Central memory CD8-positive, alpha-beta T cell (primary cell): ENCODE results near the gene BMP2.

Experiments
- ATAC-seq: fragments of 150-1000 bp; cut with Tn5 transposase; replicated peaks from 2 replicates; pipeline ENCODE4 v1.10.0; 2022; ENCODE audit warnings: mild to moderate bottlenecking, moderate FRiP score, moderate number of reproducible peaks; ENCODE audit not compliant: poor library complexity, severe bottlenecking; ENCODE audit errors: extremely low read depth
- DNase-seq, 2 donors: peaks; one replicate each; pipeline ENCODE4 v3.0.0; 2021; ENCODE audit warnings: low spot score in 2 of 2
- H3K27ac Mint-ChIP-seq: one replicate; pipeline ENCODE4 v1.8.0; 2022; ENCODE audit warnings: low read depth, mild to moderate bottlenecking, moderate library complexity, mixed read lengths
- H3K27me3 Mint-ChIP-seq: one replicate; pipeline ENCODE4 v1.8.0; 2022; ENCODE audit warnings: mixed read lengths
- H3K36me3 Mint-ChIP-seq: one replicate; pipeline ENCODE4 v1.8.0; 2022; ENCODE audit warnings: mild to moderate bottlenecking, moderate library complexity, mixed read lengths; ENCODE audit not compliant: insufficient read depth
- H3K4me1 Mint-ChIP-seq: one replicate; pipeline ENCODE4 v1.8.0; 2022; ENCODE audit warnings: mixed read lengths
- H3K4me3 Mint-ChIP-seq: one replicate; pipeline ENCODE4 v1.8.0; 2022; ENCODE audit warnings: mild to moderate bottlenecking, moderate library complexity, mixed read lengths
- H3K9me3 Mint-ChIP-seq: one replicate; pipeline ENCODE4 v1.8.0; 2022; ENCODE audit warnings: mixed read lengths

Gene BMP2

DNA sequence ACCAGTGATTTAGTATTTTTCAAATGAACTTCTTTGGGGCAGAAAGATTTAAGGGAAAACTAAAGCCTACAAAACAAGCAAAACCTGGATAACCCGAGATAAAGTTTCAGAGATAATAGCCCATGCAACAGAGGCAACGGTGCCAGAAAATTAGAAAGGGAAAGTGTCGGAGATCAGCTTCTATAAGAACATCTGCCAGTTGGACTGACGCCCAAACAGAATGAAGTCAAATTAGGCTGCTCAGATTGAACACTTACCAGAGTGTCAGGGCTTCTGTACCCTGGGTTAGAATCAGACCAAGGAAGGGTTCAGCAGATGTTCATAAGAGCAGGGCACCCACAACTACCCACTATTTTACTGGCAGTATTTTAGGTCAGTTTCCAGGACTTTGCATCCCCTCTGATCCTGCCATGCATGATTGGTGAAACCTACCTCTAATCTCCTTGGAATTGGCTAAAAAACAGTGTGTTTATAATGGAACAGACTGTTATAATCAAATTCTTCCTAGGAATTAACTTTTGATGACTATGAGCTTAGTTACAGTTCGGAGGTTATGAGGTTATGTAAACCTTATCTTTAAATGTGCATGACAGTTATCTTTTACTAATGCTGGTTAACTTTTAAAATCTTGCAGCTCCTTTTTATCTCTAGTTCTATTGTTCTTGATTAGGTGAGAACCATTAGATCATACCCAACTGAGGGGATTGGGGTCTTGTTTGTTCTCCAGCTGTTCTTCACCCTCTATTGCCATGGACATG, 13.1 kb downstream of the BMP2 start:
- Mint-ChIP-seq H3K36me3 (no peaks in the 10 kb centered on the region), H3K9me3 (no peaks in the 10 kb centered on the region), H3K4me3 (no peak overlapping the region), H3K27ac (no peak overlapping the region), H3K4me1 (no peaks in the 10 kb centered on the region), H3K27me3 (no peaks in the 10 kb centered on the region)
- DNase-seq (no peak), ATAC-seq (no peak)

DNA sequence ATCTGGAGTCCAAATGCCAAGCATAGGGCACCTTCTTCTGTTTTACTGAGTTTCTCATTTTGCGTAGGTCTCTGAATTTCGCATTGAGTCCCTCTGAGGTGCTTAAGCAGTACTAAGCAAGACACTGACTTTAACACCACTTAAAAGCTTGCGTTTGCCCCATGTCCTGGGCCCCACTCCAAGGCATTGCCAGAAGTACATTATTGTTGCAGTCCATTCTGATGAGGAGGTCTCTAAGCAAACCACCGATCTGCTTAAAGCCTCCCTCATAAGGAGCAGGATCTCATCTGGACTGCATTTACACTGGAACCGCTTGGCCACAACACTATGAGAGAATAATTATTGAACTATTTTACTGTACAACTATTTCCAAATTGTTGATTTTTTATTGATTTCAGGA, 16.3 kb downstream of the BMP2 start:
- H3K27me3 Mint-ChIP-seq: no peaks in the 10 kb centered on the region
- H3K27ac Mint-ChIP-seq: no peak overlapping the region
- DNase-seq (no peak), ATAC-seq (no peak)
- H3K36me3 Mint-ChIP-seq: no peaks in the 10 kb centered on the region
- no peaks in the 10 kb centered on the region for H3K4me1 Mint-ChIP-seq
- H3K9me3 Mint-ChIP-seq: peaks cover 5% of the 10 kb centered on the region
- no peak overlapping the region for H3K4me3 Mint-ChIP-seq

DNA sequence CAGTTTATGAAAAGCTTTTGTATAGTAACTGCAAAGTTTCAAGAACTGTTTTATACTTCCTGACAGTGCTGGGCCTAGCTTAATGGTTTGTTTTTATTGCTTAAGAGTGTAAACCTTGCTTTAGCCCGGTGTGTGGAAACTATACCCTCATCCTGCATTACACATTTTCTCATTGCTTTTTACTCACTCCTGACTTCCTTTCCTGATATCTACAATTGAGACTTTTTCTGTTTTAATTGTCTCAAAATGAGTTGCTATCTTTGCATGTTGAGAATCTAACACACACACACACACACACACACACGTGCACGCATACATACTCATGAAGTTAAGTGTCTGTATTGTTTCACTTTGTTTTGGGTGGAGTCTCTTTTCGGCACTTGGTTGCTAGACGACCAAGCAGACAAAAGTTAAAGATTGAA, 16.7 kb downstream of the BMP2 start:
- Mint-ChIP-seq H3K27me3 (no peaks in the 10 kb centered on the region), H3K9me3 (peaks cover 5% of the 10 kb centered on the region), H3K4me3 (no peak overlapping the region), H3K27ac (no peak overlapping the region), H3K4me1 (no peaks in the 10 kb centered on the region), H3K36me3 (no peaks in the 10 kb centered on the region)
- ATAC-seq: no peak
- DNase-seq: no peak

DNA sequence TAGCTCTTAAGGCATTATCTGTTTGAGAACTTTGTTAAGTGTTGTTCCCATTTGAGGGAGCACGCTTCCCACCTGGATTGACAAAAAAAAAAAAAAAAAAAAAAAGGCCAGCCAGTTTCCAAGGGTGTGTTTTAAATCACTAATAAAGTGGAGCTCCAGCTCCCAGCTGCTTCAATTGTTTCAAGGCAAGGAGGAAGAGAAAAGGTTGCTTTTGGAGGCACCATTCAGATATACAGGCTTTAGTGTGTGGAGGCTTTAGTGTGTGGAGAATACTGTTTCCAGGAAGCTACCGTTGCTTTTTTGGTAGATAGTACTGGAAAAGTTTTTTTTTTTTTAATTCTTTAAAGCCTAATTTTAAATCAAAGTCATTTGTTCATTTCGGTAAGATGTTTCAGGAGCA, 17.3 kb downstream of the BMP2 start:
- ATAC-seq: no peak
- Mint-ChIP-seq H3K27ac (no peak overlapping the region), H3K27me3 (no peaks in the 10 kb centered on the region), H3K9me3 (peaks cover 5% of the 10 kb centered on the region), H3K36me3 (no peaks in the 10 kb centered on the region), H3K4me3 (no peak overlapping the region), H3K4me1 (no peaks in the 10 kb centered on the region)
- no peak for DNase-seq

DNA sequence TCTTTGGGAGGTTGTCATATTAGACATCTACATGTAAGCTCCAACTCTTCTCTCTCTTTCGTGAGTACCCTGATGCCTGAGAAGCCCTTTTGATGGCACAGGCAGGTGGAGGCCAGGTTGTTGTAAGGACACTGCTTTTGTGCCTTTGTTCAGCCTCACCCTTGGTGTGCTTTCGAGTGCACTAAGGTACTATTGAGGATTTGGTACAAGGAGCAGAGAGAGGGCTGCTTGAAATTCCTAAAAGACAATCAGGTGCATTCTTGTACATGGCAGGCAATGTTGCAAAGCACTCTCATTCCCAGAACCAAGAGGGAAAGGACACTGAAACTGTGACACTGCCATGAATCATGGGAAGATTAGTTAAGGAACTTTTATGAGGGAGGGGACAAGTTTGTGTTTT, 19.1 kb downstream of the BMP2 start:
- H3K9me3 Mint-ChIP-seq: peaks cover 5% of the 10 kb centered on the region
- no peak for ATAC-seq
- no peaks in the 10 kb centered on the region for H3K27me3 Mint-ChIP-seq
- no peak for DNase-seq
- H3K36me3 Mint-ChIP-seq: no peaks in the 10 kb centered on the region
- H3K27ac Mint-ChIP-seq: no peak overlapping the region
- no peaks in the 10 kb centered on the region for H3K4me1 Mint-ChIP-seq
- no peak overlapping the region for H3K4me3 Mint-ChIP-seq

DNA sequence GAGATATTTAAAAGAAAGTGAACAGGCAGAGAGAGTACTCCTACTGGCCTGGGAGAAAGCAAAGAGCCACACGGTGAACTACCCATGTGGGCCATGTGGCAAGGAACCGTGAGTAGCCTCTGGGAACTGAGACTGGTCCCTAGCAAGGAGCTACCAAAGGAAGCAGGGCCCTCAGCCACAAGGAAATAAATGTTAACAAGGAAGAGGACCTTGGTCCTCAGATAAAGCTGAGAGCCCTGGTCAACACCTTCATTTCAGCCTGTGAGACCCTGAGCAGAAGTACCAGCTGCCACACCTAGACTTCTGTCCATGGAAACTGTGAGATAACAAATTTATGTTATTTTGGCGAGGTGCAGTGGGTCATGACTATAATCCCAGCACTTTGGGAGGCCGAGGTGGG, 25.3 kb downstream of the BMP2 start:
- Mint-ChIP-seq H3K36me3 (no peaks in the 10 kb centered on the region), H3K9me3 (peaks cover 30% of the 10 kb centered on the region), H3K4me3 (no peak overlapping the region), H3K4me1 (no peaks in the 10 kb centered on the region), H3K27me3 (no peaks in the 10 kb centered on the region), H3K27ac (no peak overlapping the region)
- ATAC-seq (no peak), DNase-seq (no peak)

DNA sequence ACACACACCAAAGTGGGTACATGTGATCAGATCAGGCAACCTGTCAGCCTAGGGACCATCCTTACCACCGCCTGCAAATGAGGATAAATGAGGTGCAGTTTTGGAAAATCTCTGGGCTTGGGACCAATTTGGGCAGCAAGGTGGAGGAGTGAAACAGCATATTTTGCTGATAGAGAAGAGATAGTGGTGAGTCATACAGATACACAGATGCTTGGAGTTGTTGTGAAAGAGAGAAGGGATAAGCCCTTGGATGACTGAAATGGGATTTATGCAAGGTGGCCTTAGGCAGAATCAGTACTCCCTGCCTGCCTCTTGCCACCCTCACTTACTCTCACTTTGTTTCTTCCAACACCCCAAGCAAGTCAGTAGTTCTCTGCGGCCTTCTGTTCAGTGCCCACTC, 34.7 kb downstream of the BMP2 start:
- no peak overlapping the region for H3K27ac Mint-ChIP-seq
- DNase-seq: no peak
- no peaks in the 10 kb centered on the region for H3K4me1 Mint-ChIP-seq
- H3K27me3 Mint-ChIP-seq: no peaks in the 10 kb centered on the region
- H3K9me3 Mint-ChIP-seq: peaks cover 25% of the 10 kb centered on the region
- peaks cover 2% of the 10 kb centered on the region for H3K36me3 Mint-ChIP-seq
- H3K4me3 Mint-ChIP-seq: no peak overlapping the region
- no peak for ATAC-seq

DNA sequence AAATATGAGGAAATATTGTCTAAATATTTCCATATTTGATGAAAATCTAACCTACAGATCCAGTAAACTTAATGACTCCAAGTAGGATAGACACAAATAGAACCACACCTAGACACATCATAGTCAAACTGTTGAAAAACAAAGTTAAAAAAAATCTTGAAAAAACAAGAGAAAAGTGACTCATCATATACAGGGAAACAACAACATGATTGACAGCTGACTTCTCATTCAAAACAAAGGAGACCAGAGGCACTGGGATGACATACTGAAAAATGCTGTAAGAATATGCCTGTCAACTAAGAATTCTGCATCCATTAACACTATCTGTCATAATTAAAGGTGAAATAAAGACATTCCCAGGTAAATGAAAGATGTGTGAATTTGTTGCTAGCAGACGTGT, 38.8 kb downstream of the BMP2 start:
- no peak overlapping the region for H3K27ac Mint-ChIP-seq
- H3K4me3 Mint-ChIP-seq: no peak overlapping the region
- peaks cover 2% of the 10 kb centered on the region for H3K36me3 Mint-ChIP-seq
- DNase-seq (no peak), ATAC-seq (no peak)
- H3K4me1 Mint-ChIP-seq: no peaks in the 10 kb centered on the region
- peaks cover 17% of the 10 kb centered on the region for H3K9me3 Mint-ChIP-seq
- H3K27me3 Mint-ChIP-seq: no peaks in the 10 kb centered on the region

DNA sequence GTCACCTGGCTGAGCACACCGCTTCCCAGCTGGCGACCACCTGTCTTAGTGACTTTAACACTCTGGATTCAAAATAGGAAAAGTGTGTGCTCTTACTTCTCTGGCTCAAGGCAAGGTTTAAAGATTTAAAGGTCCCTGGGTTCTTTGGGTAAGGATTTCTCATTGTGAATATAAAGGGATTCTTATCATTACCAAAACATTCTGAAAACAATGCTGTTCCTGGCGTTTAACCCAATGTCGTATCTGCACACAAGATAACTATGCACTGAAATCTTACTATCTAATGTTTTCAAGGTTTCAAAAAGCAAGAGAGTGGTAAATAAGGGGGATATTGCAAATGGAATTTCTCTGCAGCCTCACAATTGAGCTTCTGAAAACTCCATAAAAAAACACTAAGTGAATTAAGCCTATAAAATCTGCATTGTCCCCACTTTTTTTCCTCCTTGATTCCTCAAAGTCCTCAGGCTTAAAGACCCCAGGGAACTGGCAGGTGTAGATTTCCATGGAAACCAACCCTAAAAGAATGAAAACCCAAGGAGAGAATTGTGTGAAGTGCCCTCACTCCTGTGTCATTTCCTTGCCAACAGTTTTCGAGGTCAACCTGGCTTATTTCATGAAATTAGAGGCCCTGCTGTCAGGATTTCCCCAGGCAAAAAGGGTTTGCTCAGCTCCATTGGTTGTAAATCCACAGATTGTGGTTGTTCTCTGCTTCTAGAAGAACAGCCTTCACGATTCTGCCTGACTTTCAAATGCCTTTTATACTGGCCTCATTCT, 44.0 kb downstream of the BMP2 start:
- H3K27me3 Mint-ChIP-seq: no peaks in the 10 kb centered on the region
- ATAC-seq (no peak), DNase-seq (no peak)
- no peak overlapping the region for H3K27ac Mint-ChIP-seq
- H3K9me3 Mint-ChIP-seq: no peaks in the 10 kb centered on the region
- no peaks in the 10 kb centered on the region for H3K36me3 Mint-ChIP-seq
- no peak overlapping the region for H3K4me3 Mint-ChIP-seq
- H3K4me1 Mint-ChIP-seq: no peaks in the 10 kb centered on the region

DNA sequence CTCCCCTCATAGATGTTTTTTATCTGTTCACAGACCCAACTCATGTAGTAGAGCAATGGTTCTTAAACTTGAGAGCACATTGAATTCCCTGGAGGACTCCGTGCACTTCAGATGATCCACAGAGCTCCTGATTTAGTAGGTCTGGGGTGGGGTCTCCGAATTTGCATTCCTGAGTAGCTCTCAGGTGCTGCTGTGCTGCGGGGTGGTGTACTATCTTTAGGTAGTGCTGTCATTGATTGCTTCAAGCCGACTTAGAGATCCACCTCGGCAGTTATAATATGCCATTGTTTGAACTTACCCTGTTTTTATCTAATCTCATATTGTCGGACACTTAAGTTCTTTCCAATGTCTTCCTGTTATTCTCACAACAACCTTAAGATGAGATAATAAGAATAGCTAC, 45.0 kb downstream of the BMP2 start:
- ATAC-seq: no peak
- Mint-ChIP-seq H3K4me3 (no peak overlapping the region), H3K27me3 (no peaks in the 10 kb centered on the region)

DNA sequence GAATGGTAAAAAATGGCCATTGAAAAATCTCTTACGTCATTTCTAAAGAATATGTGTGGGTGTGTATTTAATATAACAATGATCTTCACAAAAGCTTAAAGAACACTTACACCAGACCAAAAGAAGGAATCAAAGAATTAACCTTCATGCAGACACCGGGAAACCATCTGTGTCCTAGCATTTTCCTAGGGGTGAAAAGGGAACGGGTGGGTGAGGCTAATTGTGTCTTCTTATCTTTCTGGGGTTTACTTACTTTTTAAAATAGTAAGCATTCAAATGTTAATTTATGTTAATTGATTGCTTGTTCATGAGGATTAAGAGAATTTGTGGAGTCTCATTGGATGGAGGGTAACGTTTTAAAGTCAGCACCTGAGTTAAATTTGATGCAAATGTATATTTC, 47.5 kb downstream of the BMP2 start:
- Mint-ChIP-seq H3K4me3 (no peak overlapping the region), H3K9me3 (peaks cover 5% of the 10 kb centered on the region), H3K4me1 (no peaks in the 10 kb centered on the region), H3K36me3 (no peaks in the 10 kb centered on the region), H3K27ac (no peak overlapping the region), H3K27me3 (no peaks in the 10 kb centered on the region)
- no peak for ATAC-seq
- DNase-seq: no peak

More for the DNA sequence above, 45.0 kb downstream of the BMP2 start:
- H3K4me1 Mint-ChIP-seq: no peaks in the 10 kb centered on the region
- H3K27ac Mint-ChIP-seq: no peak overlapping the region
- no peaks in the 10 kb centered on the region for H3K9me3 Mint-ChIP-seq
- H3K36me3 Mint-ChIP-seq: no peaks in the 10 kb centered on the region
- DNase-seq: no peak

DNA sequence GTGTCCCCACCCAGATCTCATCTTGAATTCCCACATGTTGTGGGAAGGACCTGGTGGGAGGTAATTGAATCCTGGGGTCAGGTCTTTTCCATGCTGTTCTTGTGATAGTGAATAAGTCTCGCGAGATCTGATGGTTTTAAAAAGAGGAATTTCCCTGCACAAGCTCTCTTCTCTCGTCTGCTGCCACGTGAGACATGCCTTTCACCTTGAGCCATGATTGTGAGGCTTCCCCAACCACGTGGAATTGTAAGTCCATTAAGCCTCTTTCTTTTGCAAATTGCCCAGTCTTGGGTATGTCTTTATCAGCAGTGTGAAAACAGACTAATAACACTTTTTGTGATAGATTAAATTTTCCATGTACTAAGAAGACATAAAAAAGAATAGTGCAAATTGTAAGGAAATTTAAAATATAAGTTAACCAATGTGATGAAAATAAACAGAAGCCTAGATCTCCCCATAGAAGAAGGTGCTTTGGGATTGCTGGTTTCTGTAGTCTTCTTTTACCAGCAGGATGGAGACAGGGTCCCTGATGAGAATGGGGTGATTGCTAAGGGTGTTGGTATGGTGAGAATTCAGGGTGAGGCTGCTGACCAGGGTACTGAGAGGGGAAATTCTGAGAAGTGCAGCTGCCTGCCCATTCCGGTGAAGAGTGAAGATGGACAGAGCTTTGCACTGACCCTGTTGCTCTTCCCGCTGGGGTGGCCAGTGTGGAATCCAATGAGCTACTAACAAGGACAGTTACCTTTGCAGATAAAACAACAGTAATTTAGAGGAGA, 50.7 kb downstream of the BMP2 start:
- H3K27me3 Mint-ChIP-seq: no peaks in the 10 kb centered on the region
- H3K27ac Mint-ChIP-seq: no peak overlapping the region
- H3K4me1 Mint-ChIP-seq: no peaks in the 10 kb centered on the region
- ATAC-seq (no peak), DNase-seq (no peak)
- no peak overlapping the region for H3K4me3 Mint-ChIP-seq
- H3K9me3 Mint-ChIP-seq: peaks cover 5% of the 10 kb centered on the region
- no peaks in the 10 kb centered on the region for H3K36me3 Mint-ChIP-seq

DNA sequence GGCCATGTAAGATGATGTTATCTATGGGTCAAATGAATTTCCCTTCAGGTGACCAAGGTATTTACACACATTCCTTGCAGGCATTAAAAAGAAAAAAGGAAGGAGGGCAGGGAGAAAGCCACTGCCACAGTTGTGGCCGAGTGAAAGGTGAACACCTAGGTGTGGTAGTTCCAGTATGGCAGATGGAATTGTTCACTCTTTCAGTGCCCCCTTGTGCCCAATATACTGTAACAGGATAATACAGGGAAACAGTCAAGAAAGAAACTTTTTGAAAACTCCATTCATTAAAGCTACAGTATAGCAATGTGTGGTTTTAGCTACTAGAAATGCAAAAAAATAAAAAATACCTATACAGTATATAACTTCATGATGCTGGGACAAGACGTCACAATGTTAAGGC, 52.1 kb downstream of the BMP2 start:
- H3K9me3 Mint-ChIP-seq: peaks cover 9% of the 10 kb centered on the region
- DNase-seq: no peak
- H3K27ac Mint-ChIP-seq: no peak overlapping the region
- H3K4me3 Mint-ChIP-seq: no peak overlapping the region
- no peaks in the 10 kb centered on the region for H3K27me3 Mint-ChIP-seq
- H3K36me3 Mint-ChIP-seq: no peaks in the 10 kb centered on the region
- ATAC-seq: no peak
- no peaks in the 10 kb centered on the region for H3K4me1 Mint-ChIP-seq
